ENCODE results near the gene RECQL5. TPM values are rescaled to one million over a fixed set of nuclear protein-coding genes. Genes with fewer than 3 reads are reported as not detected.

The RECQL5 gene
- total RNA-seq, 4 donors from 2014 or later: 35.3 to 129 (median 63.6) TPM

DNA sequence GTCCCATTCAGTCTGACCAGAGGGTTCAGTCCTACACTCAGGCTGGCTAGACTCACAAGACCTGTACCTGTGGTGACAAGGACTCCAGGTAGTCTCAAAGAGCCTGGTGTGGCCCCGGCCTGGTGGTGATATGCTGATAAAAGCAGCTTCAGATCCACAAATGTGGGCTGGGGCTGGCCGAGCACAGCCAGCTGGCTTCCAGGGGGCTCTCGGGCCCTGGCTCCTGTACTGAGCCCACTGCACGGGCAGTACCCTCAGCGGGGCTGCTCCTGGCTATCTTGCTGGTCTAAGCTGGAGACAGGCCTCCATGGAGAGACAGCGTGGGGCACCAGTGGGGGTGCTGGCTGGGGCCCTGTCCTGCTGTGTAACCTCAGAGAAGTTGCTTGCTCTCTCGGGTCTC lies 29.4 kb downstream of the RECQL5 start:
- H3K9me3 ChIP-seq: no peaks in the 10 kb centered on the region
- no peak overlapping the region for H3K27ac ChIP-seq
- H3K36me3 ChIP-seq: no peaks in the 10 kb centered on the region
- peaks cover 53% of the 10 kb centered on the region for H3K4me1 ChIP-seq
- H3K4me3 ChIP-seq: no peak overlapping the region
- WGBS: 91% methylated on average over 7 of the region's 7 CpGs
- TF ChIP-seq POLR2A (IDR thresholded peaks at IDR 0.05): no peak
- TF ChIP-seq POLR2AphosphoS5 (IDR thresholded peaks at IDR 0.05): no peak
- TF ChIP-seq, protein P1, sequence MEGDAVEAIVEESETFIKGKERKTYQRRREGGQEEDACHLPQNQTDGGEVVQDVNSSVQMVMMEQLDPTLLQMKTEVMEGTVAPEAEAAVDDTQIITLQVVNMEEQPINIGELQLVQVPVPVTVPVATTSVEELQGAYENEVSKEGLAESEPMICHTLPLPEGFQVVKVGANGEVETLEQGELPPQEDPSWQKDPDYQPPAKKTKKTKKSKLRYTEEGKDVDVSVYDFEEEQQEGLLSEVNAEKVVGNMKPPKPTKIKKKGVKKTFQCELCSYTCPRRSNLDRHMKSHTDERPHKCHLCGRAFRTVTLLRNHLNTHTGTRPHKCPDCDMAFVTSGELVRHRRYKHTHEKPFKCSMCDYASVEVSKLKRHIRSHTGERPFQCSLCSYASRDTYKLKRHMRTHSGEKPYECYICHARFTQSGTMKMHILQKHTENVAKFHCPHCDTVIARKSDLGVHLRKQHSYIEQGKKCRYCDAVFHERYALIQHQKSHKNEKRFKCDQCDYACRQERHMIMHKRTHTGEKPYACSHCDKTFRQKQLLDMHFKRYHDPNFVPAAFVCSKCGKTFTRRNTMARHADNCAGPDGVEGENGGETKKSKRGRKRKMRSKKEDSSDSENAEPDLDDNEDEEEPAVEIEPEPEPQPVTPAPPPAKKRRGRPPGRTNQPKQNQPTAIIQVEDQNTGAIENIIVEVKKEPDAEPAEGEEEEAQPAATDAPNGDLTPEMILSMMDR (IDR thresholded peaks at IDR 0.05): no peak
- TF ChIP-seq EP300 (IDR thresholded peaks at IDR 0.05): no peak
- H3K27me3 ChIP-seq: no peaks in the 10 kb centered on the region
- DNase-seq (ENCODE audit: low spot score in 2 of 2): no peak

DNA sequence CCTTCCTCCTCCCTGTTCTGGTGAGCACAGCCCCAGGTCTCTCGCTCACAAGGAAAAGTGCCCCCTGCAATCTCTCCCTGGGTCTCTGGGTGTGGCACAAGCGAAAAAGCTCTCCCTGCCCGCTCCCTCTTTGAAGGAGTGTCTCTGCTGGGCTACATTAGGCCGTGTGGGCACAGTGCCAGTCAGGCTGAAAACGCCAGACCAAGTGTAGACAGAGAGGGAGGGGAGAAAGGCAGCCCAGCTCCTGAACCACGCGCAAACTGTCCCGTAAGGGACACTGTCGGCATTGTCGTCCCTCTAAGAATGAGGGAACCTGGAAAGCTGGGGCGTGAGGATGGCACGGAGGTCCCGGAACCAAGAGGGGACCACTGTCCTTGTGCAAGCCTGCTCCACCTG lies 29.8 kb downstream of the RECQL5 start:
- no peaks in the 10 kb centered on the region for H3K27me3 ChIP-seq
- H3K4me1 ChIP-seq: peaks cover 50% of the 10 kb centered on the region
- no peak overlapping the region for H3K4me3 ChIP-seq
- no peak overlapping the region for H3K27ac ChIP-seq
- H3K9me3 ChIP-seq: no peaks in the 10 kb centered on the region
- WGBS: 92% methylated on average over 13 of the region's 13 CpGs
- no peak for DNase-seq (ENCODE audit: low spot score in 2 of 2)
- TF ChIP-seq, protein P1 (IDR thresholded peaks at IDR 0.05): no peak
- TF ChIP-seq EP300 (IDR thresholded peaks at IDR 0.05) (no peak), POLR2A (IDR thresholded peaks at IDR 0.05) (no peak), POLR2AphosphoS5 (IDR thresholded peaks at IDR 0.05) (no peak)
- H3K36me3 ChIP-seq: no peaks in the 10 kb centered on the region

DNA sequence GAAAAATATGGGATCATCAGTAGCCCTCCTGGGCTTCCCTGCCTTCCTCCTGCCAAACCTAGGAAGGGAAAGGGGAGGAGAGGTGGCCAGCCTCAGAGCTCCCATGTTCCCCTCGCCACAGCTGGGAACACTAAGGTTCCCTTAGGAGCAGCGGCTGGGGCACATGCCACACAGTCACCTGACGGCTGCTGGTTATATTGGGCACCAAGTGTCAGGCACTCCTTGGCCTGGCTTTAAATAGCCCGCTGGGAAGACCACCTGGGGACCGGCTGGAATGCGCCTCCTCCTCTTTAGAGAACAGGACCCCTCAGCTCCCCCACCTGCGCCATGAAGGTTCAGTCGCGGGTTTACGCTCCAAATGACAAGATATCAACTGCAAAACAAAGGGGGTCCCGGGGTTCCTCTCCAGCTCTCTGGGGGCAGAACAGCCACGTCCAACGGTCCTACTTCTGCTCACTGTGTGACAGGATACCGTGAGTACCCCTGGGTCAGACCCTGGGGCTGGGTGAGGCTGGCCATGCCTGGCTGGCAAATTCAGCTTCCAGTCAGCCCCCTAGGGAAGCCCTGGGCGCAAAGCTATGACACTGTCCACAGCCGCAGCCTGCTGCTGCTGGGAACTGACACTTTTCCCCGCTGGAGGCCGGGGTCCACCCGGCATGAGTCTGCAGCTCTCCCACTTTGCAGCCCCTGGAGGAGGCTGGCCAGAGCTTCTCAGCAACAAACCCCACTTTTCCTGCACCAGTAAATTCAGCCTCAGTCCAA lies 30.4 kb downstream of the RECQL5 start:
- Histone ChIP-seq H3K4me1 (peaks cover 44% of the 10 kb centered on the region), H3K4me3 (no peak overlapping the region), H3K27ac (no peak overlapping the region), H3K9me3 (no peaks in the 10 kb centered on the region), H3K27me3 (no peaks in the 10 kb centered on the region), H3K36me3 (no peaks in the 10 kb centered on the region)
- WGBS: 90% methylated on average over 14 of the region's 19 CpGs
- TF ChIP-seq, protein P1 (IDR thresholded peaks at IDR 0.05): no peak
- TF ChIP-seq POLR2A (IDR thresholded peaks at IDR 0.05) (no peak), EP300 (IDR thresholded peaks at IDR 0.05) (no peak), POLR2AphosphoS5 (IDR thresholded peaks at IDR 0.05) (no peak)
- DNase-seq (ENCODE audit: low spot score in 2 of 2): no peak

DNA sequence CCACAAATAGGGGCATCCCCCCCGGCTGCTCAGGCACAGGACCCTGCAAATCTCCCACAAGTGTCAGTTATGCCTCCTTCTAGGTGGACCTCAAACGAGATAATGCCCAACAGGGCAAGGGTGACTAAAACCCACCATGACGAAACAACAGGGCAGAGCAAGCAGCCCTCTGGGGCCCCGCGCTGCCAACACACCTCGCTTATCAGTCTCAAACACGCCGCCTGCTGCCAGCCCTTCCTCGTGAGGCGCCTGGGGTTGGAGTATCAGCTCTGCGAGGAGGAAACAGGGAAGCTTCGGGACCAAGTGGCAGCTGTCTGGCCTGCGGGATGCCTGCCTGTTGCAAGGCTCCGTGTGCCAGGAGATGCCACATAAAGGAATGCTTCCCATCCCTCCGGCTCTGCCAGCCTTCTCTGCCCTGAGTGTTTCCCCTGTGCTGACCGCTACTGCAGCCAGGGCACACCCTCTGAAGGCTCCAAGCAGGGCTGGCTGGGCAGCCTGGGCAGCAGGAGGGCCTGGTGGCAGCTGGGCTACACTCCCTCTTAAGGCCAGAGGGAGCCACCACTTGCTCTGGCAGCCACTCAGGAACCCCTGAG lies 31.2 kb downstream of the RECQL5 start:
- Histone ChIP-seq H3K27me3 (no peaks in the 10 kb centered on the region), H3K4me3 (no peak overlapping the region), H3K36me3 (peaks cover 4% of the 10 kb centered on the region), H3K27ac (no peak overlapping the region), H3K9me3 (no peaks in the 10 kb centered on the region), H3K4me1 (peaks cover 37% of the 10 kb centered on the region)
- no peak for DNase-seq (ENCODE audit: low spot score in 2 of 2)
- TF ChIP-seq POLR2AphosphoS5 (IDR thresholded peaks at IDR 0.05) (no peak), POLR2A (IDR thresholded peaks at IDR 0.05) (no peak), EP300 (IDR thresholded peaks at IDR 0.05) (no peak)
- TF ChIP-seq, protein P1 (IDR thresholded peaks at IDR 0.05): no peak
- WGBS: 80% methylated on average over 1 of the region's 16 CpGs
